Measurements from ENCODE around the gene PFN3. TPM values are rescaled to one million over a fixed set of nuclear protein-coding genes. Genes with fewer than 3 reads are reported as not detected.

The PFN3 gene
- total and polyA plus RNA-seq, 2 experiments from 2014 or later, result 1.9 to 2.0 TPM

- Histone ChIP-seq H3K36me3 (ENCODE audit: insufficient read depth) (no peaks in the 10 kb centered on the region), H3K27me3 (ENCODE audit: insufficient read depth) (peaks cover 18% of the 10 kb centered on the region; the same call in 1 of the 2 replicates), H3K4me3 (no peak overlapping the region), H3K79me2 (replicated peaks; ENCODE audit: insufficient read depth) (no peaks in the 10 kb centered on the region), H4K20me1 (replicated peaks; ENCODE audit: insufficient read depth) (no peaks in the 10 kb centered on the region), H3K27ac (ENCODE audit: low read depth) (no peak overlapping the region), H3F3A (replicated peaks; ENCODE audit: low read depth) (0 out of 2 replicates have a peak, but pooled peaks cover 8% of the 10 kb centered on the region), H2AFZ (no peak overlapping the region), H3K4me1 (ENCODE audit: insufficient read depth) (no peaks in the 10 kb centered on the region), H3K4me2 (no peak overlapping the region), H3K9me2 (ENCODE audit: insufficient read depth) (no peaks in the 10 kb centered on the region)
- no peak for TF ChIP-seq POLR2AphosphoS5 (IDR thresholded peaks at IDR 0.05; ENCODE audit: low read depth)
- TF ChIP-seq EZH2 (IDR thresholded peaks at IDR 0.05; ENCODE audit: low read depth, unreplicated experiment), result no peak
- no peak for TF ChIP-seq ZNF331 (CRISPR knock-in tag; IDR thresholded peaks at IDR 0.05; ENCODE audit: low read depth)
- no peak for TF ChIP-seq JUNB (IDR thresholded peaks at IDR 0.05; ENCODE audit: unreplicated experiment)
- no peak for TF ChIP-seq REST (IDR thresholded peaks at IDR 0.05; ENCODE audit: unreplicated experiment)
- TF ChIP-seq EZH2phosphoT487 (IDR thresholded peaks at IDR 0.05; ENCODE audit: unreplicated experiment), result no peak
- no peak for TF ChIP-seq STAT1 (IDR thresholded peaks at IDR 0.05; ENCODE audit: unreplicated experiment)
- TF ChIP-seq NANOG (IDR thresholded peaks at IDR 0.05; ENCODE audit: borderline replicate concordance), result no peak
- no peak for TF ChIP-seq CREB1 (CRISPR knock-in tag; IDR thresholded peaks at IDR 0.05; ENCODE audit: low read depth)
- TF ChIP-seq CTCF (conservative IDR thresholded peaks at IDR 0.05; ENCODE audit: low read depth in 2 of 2), result no peak
- no peak for TF ChIP-seq ZNF114 (CRISPR knock-in tag; IDR thresholded peaks at IDR 0.05)
- no peak for TF ChIP-seq ETS1 (IDR thresholded peaks at IDR 0.05)
- no peak for TF ChIP-seq ZNF462 (CRISPR knock-in tag; IDR thresholded peaks at IDR 0.05)
- Mint-ChIP-seq H3K4me3 (no peak overlapping the region), H3K4me1 (peaks cover 21% of the 10 kb centered on the region), H3K36me3 (ENCODE audit: low read depth) (no peaks in the 10 kb centered on the region; the same call in 2 of the 3 replicates), H3K27me3 (ENCODE audit: insufficient read depth, low read depth, poor library complexity) (peaks cover 33% of the 10 kb centered on the region), H3K27ac (no peak overlapping the region), H3K9me3 (no peaks in the 10 kb centered on the region)
- ATAC-seq (no peak), DNase-seq (ENCODE audit: low spot score) (no peak)
Measured at GRCh38 chr5:177388521-177389052, 11.9 kb downstream of the PFN3 start.

All from GM23338 (cell line).